ENCODE data around the gene ABCC12.

GRCh38 chr16:48137822-48138221 lies 18.0 kb downstream of the ABCC12 start:
- TF ChIP-seq CTCF (IDR thresholded peaks at IDR 0.05; ENCODE audit: extremely low read depth in 1 of 2, insufficient read depth in 1 of 2, low read depth in 1 of 2, low read length in 2 of 2) (no peak), EZH2 (IDR thresholded peaks at IDR 0.05; ENCODE audit: borderline replicate concordance, low read depth, low read length, severe bottlenecking) (no peak), MYC (IDR thresholded peaks at IDR 0.05; ENCODE audit: low read depth, low read length) (no peak), POLR2A (IDR thresholded peaks at IDR 0.05; ENCODE audit: low read depth, low read length) (no peak), FOS (IDR thresholded peaks at IDR 0.05; ENCODE audit: borderline replicate concordance, insufficient read depth, low read length) (no peak)

Measured in endothelial cell of umbilical vein (primary cell).